Caco-2 (cell line): ENCODE data around the gene PTRH2. TPM values are rescaled to one million over a fixed set of nuclear protein-coding genes. Genes with fewer than 3 reads are reported as not detected.

Experiments used
- BruUV-seq: library from RNA; stranded (reverse); fragments of 400-500 nt; replicated peaks from 2 replicates; lab custom pipeline; 2021; lab: Mats Ljungman, UMichigan
- CTCF ChIA-PET: fragments of 300-600 bp; sonication (Branson Sonifier 250); formaldehyde crosslinking; loops from one replicate; lab custom pipeline; 2022; ENCODE audit warnings: antibody characterized with exemption; lab: Charles Lee
- POLR2A ChIA-PET: fragments of 300-600 bp; sonication (Branson Sonifier 250); formaldehyde crosslinking; loops from one replicate; lab custom pipeline; 2022; ENCODE audit warnings: antibody characterized with exemption; lab: Charles Lee
- DNase-seq, 2 experiments: peaks; one replicate each; pipeline versions ENCODE4 v3.0.0 to v3.0.0-alpha.2; 2020 to 2022
- H3K27me3 ChIP-seq: replicated peaks from 2 replicates; pipeline ENCODE4 v1.6.0; 2011; ENCODE audit warnings: low read length; ENCODE audit not compliant: control insufficient read depth, insufficient read depth
- H3K36me3 ChIP-seq: 2 replicates; pipeline ENCODE4 v1.5.1; 2011; ENCODE audit warnings: low read length; ENCODE audit not compliant: control insufficient read depth, insufficient read depth
- H3K4me1 ChIP-seq: fragments of 250-450 bp; sonication (Bioruptor Pico); 2 replicates; pipeline ENCODE4 v1.5.1; 2020; ENCODE audit warnings: mild to moderate bottlenecking
- H3K4me3 ChIP-seq: 2 replicates; pipeline ENCODE4 v1.5.1; 2011; ENCODE audit warnings: low read depth, mild to moderate bottlenecking, control low read depth, low read length
- H3K9me3 ChIP-seq: fragments of 250-450 bp; sonication (Bioruptor Pico); 2 replicates; pipeline ENCODE4 v1.5.1; 2020; ENCODE audit warnings: mild to moderate bottlenecking, moderate library complexity
- H3K27ac Mint-ChIP-seq: one replicate; pipeline ENCODE4 v1.8.0; 2022; ENCODE audit warnings: mixed read lengths; ENCODE audit not compliant: unreplicated experiment
- H3K27me3 Mint-ChIP-seq: one replicate; pipeline ENCODE4 v1.8.0; 2022; ENCODE audit warnings: mixed read lengths; ENCODE audit not compliant: insufficient read depth, unreplicated experiment
- H3K36me3 Mint-ChIP-seq: one replicate; pipeline ENCODE4 v1.8.0; 2022; ENCODE audit warnings: mild to moderate bottlenecking, mixed read lengths; ENCODE audit not compliant: insufficient read depth, unreplicated experiment
- H3K4me1 Mint-ChIP-seq: one replicate; pipeline ENCODE4 v1.8.0; 2022; ENCODE audit warnings: low read depth, mixed read lengths; ENCODE audit not compliant: unreplicated experiment
- H3K4me3 Mint-ChIP-seq: one replicate; pipeline ENCODE4 v1.8.0; 2022; ENCODE audit warnings: mild to moderate bottlenecking, moderate library complexity, mixed read lengths; ENCODE audit not compliant: unreplicated experiment
- H3K9me3 Mint-ChIP-seq: one replicate; pipeline ENCODE4 v1.8.0; 2022; ENCODE audit warnings: mixed read lengths; ENCODE audit not compliant: unreplicated experiment
- CTCF ChIP-seq, 2 experiments: fragments of 200-600 bp in 1 of 2; IDR thresholded peaks; 1 replicate in 1 of 2; 2 replicates in 1 of 2; pipeline versions ENCODE4 v1.5.1 to v1.8.0; 2011 to 2022; ENCODE audit warnings: antibody characterized with exemption in 1 of 2, control low read depth in 1 of 2, inconsistent platforms in 1 of 2, low read depth in 1 of 2, low read length in 1 of 2, mild to moderate bottlenecking in 1 of 2, moderate library complexity in 1 of 2; ENCODE audit not compliant: insufficient read depth in 1 of 2, severe bottlenecking in 1 of 2, unreplicated experiment in 1 of 2
- intact Hi-C: fragments of 100-400 bp; cut with micrococcal nuclease; formaldehyde crosslinking; loops from one replicate; pipeline ENCODE4 v1.10.0; 2022; ENCODE audit not compliant: unreplicated experiment
- total RNA-seq: library from RNA; stranded (reverse); gene quantifications from 2 replicates; pipeline ENCODE4 v1.2.3, GENCODE V29; 2022

The PTRH2 gene
- total RNA-seq, 1 experiment from 2014 or later = 36.1 TPM

GRCh38 chr17:59712862-59713261 lies 5.6 kb upstream of the PTRH2 start:
- intact Hi-C loops = no loop called here

GRCh38 chr17:59711936-59712335 lies 4.7 kb upstream of the PTRH2 start:
- DNase-seq = no peak
- H3K4me3 ChIP-seq = no peak overlapping the region
- Mint-ChIP-seq H3K9me3 (no peaks in the 10 kb centered on the region), H3K4me3 (no peak overlapping the region), H3K27ac (no peak overlapping the region), H3K36me3 (peaks cover 17% of the 10 kb centered on the region), H3K4me1 (peaks cover 7% of the 10 kb centered on the region), H3K27me3 (no peaks in the 10 kb centered on the region)
- ChIA-PET CTCF (no interaction called here), POLR2A (no interaction called here)
- H3K9me3 ChIP-seq = no peaks in the 10 kb centered on the region
- no peak for TF ChIP-seq CTCF (IDR thresholded peaks at IDR 0.05; ENCODE audit: insufficient read depth in 1 of 2, low read depth in 1 of 2, low read length in 1 of 2, severe bottlenecking in 1 of 2, unreplicated experiment in 1 of 2)
- H3K36me3 ChIP-seq = no peaks in the 10 kb centered on the region
- intact Hi-C loops = no loop called here
- H3K27me3 ChIP-seq = no peaks in the 10 kb centered on the region
- H3K4me1 ChIP-seq = peaks cover 11% of the 10 kb centered on the region
- BruUV-seq = no TSS peak

More at GRCh38 chr17:59712862-59713261, 5.6 kb upstream of the PTRH2 start:
- Mint-ChIP-seq H3K9me3 (no peaks in the 10 kb centered on the region), H3K27me3 (no peaks in the 10 kb centered on the region), H3K4me1 (peaks cover 7% of the 10 kb centered on the region), H3K4me3 (no peak overlapping the region), H3K36me3 (peaks cover 8% of the 10 kb centered on the region), H3K27ac (no peak overlapping the region)
- ChIA-PET POLR2A (no interaction called here), CTCF (no interaction called here)
- no peaks in the 10 kb centered on the region for H3K9me3 ChIP-seq
- H3K4me1 ChIP-seq = peaks cover 11% of the 10 kb centered on the region
- DNase-seq = no peak
- no peak for TF ChIP-seq CTCF (IDR thresholded peaks at IDR 0.05; ENCODE audit: insufficient read depth in 1 of 2, low read depth in 1 of 2, low read length in 1 of 2, severe bottlenecking in 1 of 2, unreplicated experiment in 1 of 2)
- no TSS peak for BruUV-seq
- H3K27me3 ChIP-seq = no peaks in the 10 kb centered on the region
- H3K4me3 ChIP-seq = no peak overlapping the region
- no peaks in the 10 kb centered on the region for H3K36me3 ChIP-seq

- peak overlapping the region; percentile 97 for H3K4me3 Mint-ChIP-seq
- H3K9me3 Mint-ChIP-seq = no peaks in the 10 kb centered on the region
- no peaks in the 10 kb centered on the region for H3K27me3 Mint-ChIP-seq
- H3K36me3 Mint-ChIP-seq = peaks cover 47% of the 10 kb centered on the region
- Histone ChIP-seq H3K4me3 (peak overlapping the region; percentile 88), H3K4me1 (peaks cover 11% of the 10 kb centered on the region), H3K27me3 (no peaks in the 10 kb centered on the region), H3K36me3 (no peaks in the 10 kb centered on the region), H3K9me3 (no peaks in the 10 kb centered on the region)
- BruUV-seq = no TSS peak
- peak overlapping the region; percentile 98 for H3K27ac Mint-ChIP-seq
- TF ChIP-seq CTCF (IDR thresholded peaks at IDR 0.05; ENCODE audit: insufficient read depth in 1 of 2, low read depth in 1 of 2, low read length in 1 of 2, severe bottlenecking in 1 of 2, unreplicated experiment in 1 of 2) = no peak
- POLR2A ChIA-PET = interaction anchor here (0.5 to 3.0 kb wide), 12 partner anchors 11 to 498 kb away, joined by 3 to 27 read pairs (median 4); partner anchors contain the start of genes CLTC, RNFT1, RPS6KB1 and SMG8
- peaks cover 15% of the 10 kb centered on the region for H3K4me1 Mint-ChIP-seq
- CTCF ChIA-PET = interaction anchor here (1.0 to 1.1 kb wide), 2 partner anchors 187 to 329 kb away, joined by 3 to 5 read pairs; no protein-coding TSS in a partner anchor
- intact Hi-C loops = loop anchor here (2.0 to 10.0 kb wide), 3 partner anchors 89 to 183 kb away; partner anchors contain the start of gene CLTC
- no peak for DNase-seq
Measured at GRCh38 chr17:59707971-59708430, 771 bp upstream of the PTRH2 start.
